Measurements from ENCODE around the gene ASGR2.

DNA sequence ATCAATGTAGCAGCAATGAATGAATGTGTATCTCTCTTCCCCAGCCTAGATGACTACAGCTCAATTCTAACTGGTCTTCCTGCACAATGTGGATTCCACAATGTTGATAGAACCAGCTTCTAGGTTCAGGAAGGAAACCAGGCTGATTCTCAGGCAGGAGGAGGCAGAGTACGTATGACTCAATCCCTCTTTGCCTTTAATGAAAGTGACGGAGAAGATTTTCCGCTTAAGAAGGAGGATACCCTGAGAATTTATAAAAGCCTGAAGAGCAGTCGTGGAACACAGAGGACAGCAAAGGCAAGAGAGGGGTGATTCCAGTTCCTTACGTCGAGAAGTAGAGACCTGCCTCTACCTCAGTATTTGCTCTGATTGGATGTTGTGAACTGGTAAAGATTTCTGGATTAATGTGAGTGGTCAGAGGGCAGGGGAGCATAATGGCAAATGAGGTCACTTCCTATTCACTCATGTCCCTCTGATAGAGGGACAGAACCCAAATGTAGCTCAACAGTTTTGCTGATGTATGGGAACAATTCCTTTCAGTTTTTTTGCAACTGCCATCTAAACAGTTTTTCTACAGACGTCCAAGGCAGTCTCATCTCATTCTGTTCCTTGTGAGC is 55.7 kb downstream of the ASGR2 start:
- TF ChIP-seq EP300 (IDR thresholded peaks at IDR 0.05) (no peak), HOXB5 (CRISPR knock-in tag; IDR thresholded peaks at IDR 0.05) (no peak), RFX5 (IDR thresholded peaks at IDR 0.05) (no peak), POLR2A (IDR thresholded peaks at IDR 0.05; ENCODE audit: low read length) (no peak), FOSL2 (IDR thresholded peaks at IDR 0.05) (no peak), FOSL2 (CRISPR knock-in tag; IDR thresholded peaks at IDR 0.05) (no peak), CBX8 (IDR thresholded peaks at IDR 0.05) (no peak), JUN (IDR thresholded peaks at IDR 0.05) (no peak)
- TF ChIP-seq, protein P1, sequence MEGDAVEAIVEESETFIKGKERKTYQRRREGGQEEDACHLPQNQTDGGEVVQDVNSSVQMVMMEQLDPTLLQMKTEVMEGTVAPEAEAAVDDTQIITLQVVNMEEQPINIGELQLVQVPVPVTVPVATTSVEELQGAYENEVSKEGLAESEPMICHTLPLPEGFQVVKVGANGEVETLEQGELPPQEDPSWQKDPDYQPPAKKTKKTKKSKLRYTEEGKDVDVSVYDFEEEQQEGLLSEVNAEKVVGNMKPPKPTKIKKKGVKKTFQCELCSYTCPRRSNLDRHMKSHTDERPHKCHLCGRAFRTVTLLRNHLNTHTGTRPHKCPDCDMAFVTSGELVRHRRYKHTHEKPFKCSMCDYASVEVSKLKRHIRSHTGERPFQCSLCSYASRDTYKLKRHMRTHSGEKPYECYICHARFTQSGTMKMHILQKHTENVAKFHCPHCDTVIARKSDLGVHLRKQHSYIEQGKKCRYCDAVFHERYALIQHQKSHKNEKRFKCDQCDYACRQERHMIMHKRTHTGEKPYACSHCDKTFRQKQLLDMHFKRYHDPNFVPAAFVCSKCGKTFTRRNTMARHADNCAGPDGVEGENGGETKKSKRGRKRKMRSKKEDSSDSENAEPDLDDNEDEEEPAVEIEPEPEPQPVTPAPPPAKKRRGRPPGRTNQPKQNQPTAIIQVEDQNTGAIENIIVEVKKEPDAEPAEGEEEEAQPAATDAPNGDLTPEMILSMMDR (IDR thresholded peaks at IDR 0.05), result no peak

Data from A549 (cell line).